Measurements from ENCODE around the gene SNRK. TPM values are rescaled to one million over a fixed set of nuclear protein-coding genes. Genes with fewer than 3 reads are reported as not detected.

Gene SNRK
- total RNA-seq, 1 experiment from 2014 or later = 12.0 TPM

GRCh38 chr3:43270078-43270477 lies 16.3 kb upstream of the SNRK start:
- Histone ChIP-seq H3K9me3 (ENCODE audit: control insufficient read depth, low read depth, low read length) (no peaks in the 10 kb centered on the region), H4K20me1 (ENCODE audit: control insufficient read depth, insufficient read depth, insufficient read length) (no peaks in the 10 kb centered on the region), H2BK12ac (ENCODE audit: insufficient read length, low read depth, low read length) (no peak overlapping the region), H2BK120ac (ENCODE audit: low read depth, low read length, poor library complexity, severe bottlenecking) (no peak overlapping the region), H3K56ac (ENCODE audit: insufficient read length, low read depth, low read length) (no peak overlapping the region), H3K4ac (ENCODE audit: low read depth, low read length) (no peak overlapping the region), H3K27ac (ENCODE audit: insufficient read length, low read depth, low read length) (no peak overlapping the region), H3K4me2 (ENCODE audit: insufficient read depth, insufficient read length, low read length) (no peak overlapping the region), H3K23me2 (ENCODE audit: insufficient read length, low read depth, low read length, poor library complexity, severe bottlenecking) (no peaks in the 10 kb centered on the region), H3K79me1 (ENCODE audit: insufficient read depth, low read depth, low read length, poor library complexity, severe bottlenecking) (no peaks in the 10 kb centered on the region), H4K91ac (ENCODE audit: insufficient read length, low read depth, low read length) (no peak overlapping the region), H3K79me2 (ENCODE audit: insufficient read depth, low read length) (no peaks in the 10 kb centered on the region), H2AFZ (ENCODE audit: low read length) (no peak overlapping the region), H4K8ac (replicated peaks; ENCODE audit: insufficient read length, low read depth, low read length) (no peak overlapping the region), H2AK5ac (ENCODE audit: insufficient read length, low read length) (no peak overlapping the region), H2BK20ac (ENCODE audit: low read depth, low read length, poor library complexity, severe bottlenecking) (no peak overlapping the region), H3K27me3 (ENCODE audit: insufficient read depth, low read length) (no peaks in the 10 kb centered on the region), H3K18ac (ENCODE audit: insufficient read length, low read depth, low read length) (no peak overlapping the region), H3T11ph (ENCODE audit: low read length) (no peak overlapping the region), H2BK5ac (ENCODE audit: insufficient read length, low read length) (no peak overlapping the region), H3K14ac (ENCODE audit: insufficient read depth, low read length) (no peak overlapping the region), H3K23ac (ENCODE audit: insufficient read length, low read depth, low read length) (no peak overlapping the region), H4K5ac (ENCODE audit: insufficient read length, low read depth, low read length) (no peak overlapping the region), H3K9ac (ENCODE audit: extremely low read depth, insufficient read length, low read length) (no peak overlapping the region), H2BK15ac (ENCODE audit: low read depth, low read length) (no peak overlapping the region), H3K4me1 (ENCODE audit: insufficient read depth, low read length) (no peaks in the 10 kb centered on the region)
- Mint-ChIP-seq H3K27ac (no peak overlapping the region), H3K9me3 (no peaks in the 10 kb centered on the region), H3K27me3 (ENCODE audit: low read depth) (peaks cover 2% of the 10 kb centered on the region; the same call in 1 of the 2 replicates), H3K4me3 (no peak overlapping the region), H3K4me1 (no peaks in the 10 kb centered on the region), H3K36me3 (ENCODE audit: insufficient read depth in 1 of 3, low read depth in 3 of 3) (no peaks in the 10 kb centered on the region)
- no peak for DNase-seq
- no peak for TF ChIP-seq CTCF (conservative IDR thresholded peaks at IDR 0.05)
- WGBS (ENCODE audit: extremely low coverage, insufficient read length, low lambda C conversion rate) = no CpG with 5 or more reads among the region's 2 CpGs
